ENCODE measurements around the gene MR1.

MR1 gene

DNA sequence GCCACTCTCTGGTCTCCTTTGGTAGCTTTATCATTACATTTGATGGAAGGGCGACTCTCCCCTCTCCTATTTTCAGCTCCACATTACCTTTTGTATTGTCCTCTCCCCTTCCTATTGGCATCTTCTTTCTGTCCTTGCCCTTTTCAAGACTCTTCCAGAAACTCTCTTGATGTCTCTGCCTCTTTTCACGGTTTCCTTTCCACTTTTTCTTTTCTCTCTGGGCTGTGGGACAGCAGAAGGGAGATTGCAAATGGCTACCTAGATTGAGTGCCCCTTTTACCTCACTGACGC is 72.2 kb downstream of the MR1 start:
- WGBS, 2 donors (ENCODE audit: extremely low coverage in 2 of 2, insufficient read length in 2 of 2, insufficient replicate concordance in 1 of 2): no CpG with 5 or more reads among the region's 3 CpGs

DNA sequence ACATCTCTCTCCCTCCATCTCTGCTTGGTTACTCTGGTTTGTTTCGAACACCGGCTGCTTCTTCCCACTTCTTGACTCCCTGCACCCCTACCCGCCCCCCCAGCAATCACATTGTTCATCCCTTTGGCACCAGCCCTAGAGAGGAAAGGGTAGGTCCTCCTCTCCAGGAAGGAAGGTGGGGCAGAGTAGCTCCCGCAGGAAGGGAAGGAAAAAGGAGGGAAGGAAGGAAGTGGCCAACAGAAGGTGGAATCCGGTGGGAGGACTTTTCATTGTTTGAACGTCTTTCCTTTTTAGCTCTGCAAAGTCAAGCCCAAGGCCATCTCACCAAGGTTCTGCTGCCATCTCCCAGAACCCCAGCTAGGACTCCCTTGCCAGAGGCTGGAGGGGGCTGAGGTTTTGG is 72.7 kb downstream of the MR1 start:
- H3K4me1 ChIP-seq (ENCODE audit: control insufficient read depth in 2 of 2, insufficient read depth in 1 of 2, low read depth in 1 of 2, low read length in 2 of 2): peaks cover 24 to 33% of the 10 kb centered on the region in 2 donors
- peak overlapping the region; percentile 91 for H2AFZ ChIP-seq (ENCODE audit: low read length)

More for the DNA sequence above, 72.2 kb downstream of the MR1 start:
- Histone ChIP-seq H2BK12ac (ENCODE audit: low read length) (no peak overlapping the region), H2BK5ac (ENCODE audit: low read length) (peak overlapping the region; percentile 44), H3K27ac (replicated peaks; ENCODE audit: low read length) (peak overlapping the region; percentile 83), H3K79me1 (ENCODE audit: low read depth, low read length) (no peaks in the 10 kb centered on the region), H2BK120ac (ENCODE audit: low read depth, low read length) (peak overlapping the region; percentile 35), H3K4me3 (ENCODE audit: low read length in 2 of 2) (peak overlapping the region in 1 of 2 donors; percentile 46), H3K9me3 (replicated peaks in 1 of 2; ENCODE audit: control insufficient read depth in 2 of 2, insufficient read depth in 1 of 2, low read depth in 1 of 2, low read length in 2 of 2) (no peaks in the 10 kb centered on the region), H3K18ac (ENCODE audit: low read length) (peak overlapping the region; percentile 93), H3K4me2 (ENCODE audit: insufficient read depth, low read length, poor library complexity, severe bottlenecking) (peak overlapping the region; percentile 67), H2BK15ac (ENCODE audit: low read length) (no peak overlapping the region), H4K8ac (ENCODE audit: low read depth, low read length) (no peak overlapping the region), H3K4me1 (ENCODE audit: control insufficient read depth in 2 of 2, insufficient read depth in 1 of 2, low read depth in 1 of 2, low read length in 2 of 2) (peaks cover 28 to 38% of the 10 kb centered on the region in 2 donors), H4K91ac (ENCODE audit: low read depth, low read length, poor library complexity) (no peak overlapping the region), H3K23ac (ENCODE audit: low read depth, low read length, poor library complexity) (no peak overlapping the region), H3K14ac (ENCODE audit: low read length) (no peak overlapping the region), H2AK5ac (ENCODE audit: low read depth, low read length) (peak overlapping the region; percentile 5), H3K36me3 (replicated peaks in 1 of 2; ENCODE audit: control insufficient read depth in 2 of 2, insufficient read depth in 2 of 2, low read length in 2 of 2) (no peaks in the 10 kb centered on the region), H3K4ac (ENCODE audit: low read length) (no peak overlapping the region), H2AFZ (ENCODE audit: low read length) (peak overlapping the region; percentile 91), H3K9ac (ENCODE audit: low read depth, low read length, poor library complexity) (no peak overlapping the region), H3K27me3 (ENCODE audit: control insufficient read depth in 3 of 3, insufficient read depth in 3 of 3, low read depth in 1 of 3, low read length in 3 of 3) (no peaks in the 10 kb centered on the region)
- no peak for DNase-seq (ENCODE audit: low spot score)

DNA sequence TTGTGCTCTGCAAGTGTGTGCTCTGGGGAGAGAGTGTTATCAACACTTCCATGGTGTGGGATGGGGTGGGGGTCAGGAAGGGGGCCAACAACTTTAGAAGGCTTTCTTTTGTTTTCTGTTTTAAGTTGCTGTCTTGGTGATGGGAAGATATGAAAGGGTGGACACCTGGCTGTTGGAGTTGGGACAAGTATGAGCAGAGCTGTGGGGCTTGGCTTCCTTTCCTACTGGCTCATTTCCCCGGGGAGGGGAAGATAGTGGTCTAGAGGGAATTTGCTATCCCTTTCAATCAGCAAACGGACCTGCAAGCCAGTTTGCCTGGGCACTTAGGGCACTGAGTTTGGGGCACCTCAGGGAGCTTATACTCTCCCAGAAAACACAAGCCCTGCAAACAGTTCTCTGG is 73.9 kb downstream of the MR1 start:
- DNase-seq (ENCODE audit: low spot score): no peak
- H3K4ac ChIP-seq (ENCODE audit: low read length): no peak overlapping the region
- WGBS, 2 donors (ENCODE audit: extremely low coverage in 2 of 2, insufficient read length in 2 of 2, insufficient replicate concordance in 1 of 2): no CpG with 5 or more reads among the region's 2 CpGs
- no peak overlapping the region for H3K14ac ChIP-seq (ENCODE audit: low read length)
- no peak overlapping the region for H3K18ac ChIP-seq (ENCODE audit: low read length)
- H4K8ac ChIP-seq (ENCODE audit: low read depth, low read length): no peak overlapping the region
- no peak overlapping the region for H2AFZ ChIP-seq (ENCODE audit: low read length)
- no peak overlapping the region for H3K23ac ChIP-seq (ENCODE audit: low read depth, low read length, poor library complexity)
- H4K91ac ChIP-seq (ENCODE audit: low read depth, low read length, poor library complexity): no peak overlapping the region
- H3K36me3 ChIP-seq (replicated peaks in 1 of 2; ENCODE audit: control insufficient read depth in 2 of 2, insufficient read depth in 2 of 2, low read length in 2 of 2): no peaks in the 10 kb centered on the region
- H2BK5ac ChIP-seq (ENCODE audit: low read length): no peak overlapping the region
- H3K9me3 ChIP-seq (replicated peaks in 1 of 2; ENCODE audit: control insufficient read depth in 2 of 2, insufficient read depth in 1 of 2, low read depth in 1 of 2, low read length in 2 of 2): no peaks in the 10 kb centered on the region
- H3K79me1 ChIP-seq (ENCODE audit: low read depth, low read length): no peaks in the 10 kb centered on the region
- H2BK15ac ChIP-seq (ENCODE audit: low read length): no peak overlapping the region
- no peak overlapping the region for H2BK12ac ChIP-seq (ENCODE audit: low read length)
- no peak overlapping the region for H2AK5ac ChIP-seq (ENCODE audit: low read depth, low read length)
- no peak overlapping the region for H3K9ac ChIP-seq (ENCODE audit: low read depth, low read length, poor library complexity)
- peaks cover 21 to 25% of the 10 kb centered on the region in 2 donors for H3K4me1 ChIP-seq (ENCODE audit: control insufficient read depth in 2 of 2, insufficient read depth in 1 of 2, low read depth in 1 of 2, low read length in 2 of 2)
- H2BK120ac ChIP-seq (ENCODE audit: low read depth, low read length): no peak overlapping the region
- H3K27ac ChIP-seq (replicated peaks; ENCODE audit: low read length): no peak overlapping the region
- no peak overlapping the region for H3K4me2 ChIP-seq (ENCODE audit: insufficient read depth, low read length, poor library complexity, severe bottlenecking)
- H3K4me3 ChIP-seq (ENCODE audit: low read length in 2 of 2): no peak overlapping the region
- no peaks in the 10 kb centered on the region for H3K27me3 ChIP-seq (ENCODE audit: control insufficient read depth in 3 of 3, insufficient read depth in 3 of 3, low read depth in 1 of 3, low read length in 3 of 3)

More for the DNA sequence above, 72.7 kb downstream of the MR1 start:
- H4K91ac ChIP-seq (ENCODE audit: low read depth, low read length, poor library complexity): no peak overlapping the region
- H3K27ac ChIP-seq (replicated peaks; ENCODE audit: low read length): no peak overlapping the region
- no peak overlapping the region for H3K23ac ChIP-seq (ENCODE audit: low read depth, low read length, poor library complexity)
- H3K4me3 ChIP-seq (ENCODE audit: low read length in 2 of 2): no peak overlapping the region
- no peak overlapping the region for H3K9ac ChIP-seq (ENCODE audit: low read depth, low read length, poor library complexity)
- H4K8ac ChIP-seq (ENCODE audit: low read depth, low read length): no peak overlapping the region
- no peak overlapping the region for H3K4ac ChIP-seq (ENCODE audit: low read length)
- H2BK5ac ChIP-seq (ENCODE audit: low read length): no peak overlapping the region
- H2AK5ac ChIP-seq (ENCODE audit: low read depth, low read length): peak overlapping the region; percentile 32
- H3K18ac ChIP-seq (ENCODE audit: low read length): no peak overlapping the region
- H3K9me3 ChIP-seq (replicated peaks in 1 of 2; ENCODE audit: control insufficient read depth in 2 of 2, insufficient read depth in 1 of 2, low read depth in 1 of 2, low read length in 2 of 2): no peaks in the 10 kb centered on the region
- H3K79me1 ChIP-seq (ENCODE audit: low read depth, low read length): no peaks in the 10 kb centered on the region
- no peak overlapping the region for H2BK12ac ChIP-seq (ENCODE audit: low read length)
- no peaks in the 10 kb centered on the region for H3K36me3 ChIP-seq (replicated peaks in 1 of 2; ENCODE audit: control insufficient read depth in 2 of 2, insufficient read depth in 2 of 2, low read length in 2 of 2)
- no peak overlapping the region for H3K4me2 ChIP-seq (ENCODE audit: insufficient read depth, low read length, poor library complexity, severe bottlenecking)
- H3K14ac ChIP-seq (ENCODE audit: low read length): no peak overlapping the region
- no peaks in the 10 kb centered on the region for H3K27me3 ChIP-seq (ENCODE audit: control insufficient read depth in 3 of 3, insufficient read depth in 3 of 3, low read depth in 1 of 3, low read length in 3 of 3)
- no peak for DNase-seq (ENCODE audit: low spot score)
- WGBS, 2 donors (ENCODE audit: extremely low coverage in 2 of 2, insufficient read length in 2 of 2, insufficient replicate concordance in 1 of 2): no CpG with 5 or more reads among the region's 6 CpGs
- no peak overlapping the region for H2BK120ac ChIP-seq (ENCODE audit: low read depth, low read length)
- no peak overlapping the region for H2BK15ac ChIP-seq (ENCODE audit: low read length)

DNA sequence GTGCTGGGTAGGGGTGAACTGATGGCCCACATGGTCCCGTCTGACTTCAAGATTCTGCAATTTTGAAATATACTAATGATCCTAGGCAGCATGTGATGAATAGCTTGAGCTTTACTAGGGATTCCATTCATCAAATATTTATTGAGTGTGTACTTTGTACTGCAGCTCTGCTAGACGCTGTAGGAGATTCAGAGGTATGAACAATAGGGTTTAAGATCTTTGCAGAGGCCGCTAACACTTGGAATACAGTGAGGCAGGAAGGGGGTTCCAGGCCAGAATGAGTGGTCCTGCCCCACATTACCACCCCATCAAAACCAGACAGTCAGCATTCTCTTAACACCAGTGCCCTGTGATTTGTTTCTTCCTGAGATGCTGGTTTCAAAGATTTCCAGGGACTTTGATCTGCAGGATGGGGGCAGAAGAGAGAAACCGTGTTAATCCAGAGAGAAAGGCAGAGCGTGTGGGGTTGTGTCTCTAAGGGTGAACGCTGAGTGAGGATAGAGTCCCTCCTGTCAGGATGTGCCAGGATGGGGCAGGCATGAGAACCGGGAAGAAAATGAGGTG is 74.6 kb downstream of the MR1 start:
- Histone ChIP-seq H2BK12ac (ENCODE audit: low read length) (no peak overlapping the region), H2BK15ac (ENCODE audit: low read length) (no peak overlapping the region), H2AFZ (ENCODE audit: low read length) (no peak overlapping the region), H3K27ac (replicated peaks; ENCODE audit: low read length) (no peak overlapping the region), H3K18ac (ENCODE audit: low read length) (peak overlapping the region; percentile 39), H2BK5ac (ENCODE audit: low read length) (no peak overlapping the region), H3K27me3 (ENCODE audit: control insufficient read depth in 3 of 3, insufficient read depth in 3 of 3, low read depth in 1 of 3, low read length in 3 of 3) (no peaks in the 10 kb centered on the region), H3K36me3 (replicated peaks in 1 of 2; ENCODE audit: control insufficient read depth in 2 of 2, insufficient read depth in 2 of 2, low read length in 2 of 2) (no peaks in the 10 kb centered on the region), H3K79me1 (ENCODE audit: low read depth, low read length) (no peaks in the 10 kb centered on the region), H3K4me3 (ENCODE audit: low read length in 2 of 2) (no peak overlapping the region), H3K9ac (ENCODE audit: low read depth, low read length, poor library complexity) (no peak overlapping the region), H3K4me1 (ENCODE audit: control insufficient read depth in 2 of 2, insufficient read depth in 1 of 2, low read depth in 1 of 2, low read length in 2 of 2) (peaks cover 26 to 29% of the 10 kb centered on the region in 2 donors), H4K8ac (ENCODE audit: low read depth, low read length) (no peak overlapping the region), H2BK120ac (ENCODE audit: low read depth, low read length) (no peak overlapping the region), H4K91ac (ENCODE audit: low read depth, low read length, poor library complexity) (no peak overlapping the region), H3K14ac (ENCODE audit: low read length) (no peak overlapping the region), H2AK5ac (ENCODE audit: low read depth, low read length) (peak overlapping the region; percentile 13), H3K23ac (ENCODE audit: low read depth, low read length, poor library complexity) (no peak overlapping the region), H3K4ac (ENCODE audit: low read length) (no peak overlapping the region), H3K4me2 (ENCODE audit: insufficient read depth, low read length, poor library complexity, severe bottlenecking) (no peak overlapping the region), H3K9me3 (replicated peaks in 1 of 2; ENCODE audit: control insufficient read depth in 2 of 2, insufficient read depth in 1 of 2, low read depth in 1 of 2, low read length in 2 of 2) (no peaks in the 10 kb centered on the region)
- WGBS, 2 donors (ENCODE audit: extremely low coverage in 2 of 2, insufficient read length in 2 of 2, insufficient replicate concordance in 1 of 2): no CpG with 5 or more reads among the region's 7 CpGs
- no peak for DNase-seq (ENCODE audit: low spot score)
